Parathyroid adenoma (tissue), 2 donors: ENCODE data around the gene HELZ.
"Not testable (repeated sequence)": the region's sequence is repeated elsewhere in the genome, so short reads cannot be mapped to it uniquely, and the experiment has no call there.

Source experiments
- H2AFZ ChIP-seq: fragments of 300-600 bp; sonication (generic); one replicate; pipeline ENCODE4 v1.7.0; 2017; ENCODE audit warnings: antibody characterized with exemption, mild to moderate bottlenecking
- H3K27ac ChIP-seq: fragments of 300-600 bp; sonication (generic); one replicate; pipeline ENCODE4 v1.7.0; 2017
- H3K27me3 ChIP-seq: fragments of 300-600 bp; sonication (generic); one replicate; pipeline ENCODE4 v1.7.0; 2017; ENCODE audit warnings: low read length; ENCODE audit not compliant: control insufficient read depth, insufficient read depth
- H3K36me3 ChIP-seq: fragments of 300-600 bp; sonication (generic); one replicate; pipeline ENCODE4 v1.7.0; 2017; ENCODE audit warnings: low read length; ENCODE audit not compliant: control insufficient read depth, insufficient read depth
- H3K4me1 ChIP-seq: fragments of 300-600 bp; sonication (generic); one replicate; pipeline ENCODE4 v1.7.0; 2017; ENCODE audit warnings: control low read depth
- H3K4me2 ChIP-seq: fragments of 300-600 bp; sonication (generic); one replicate; pipeline ENCODE4 v1.7.0; 2017; ENCODE audit warnings: low read length
- H3K4me3 ChIP-seq: fragments of 300-600 bp; sonication (generic); one replicate; pipeline ENCODE4 v1.7.0; 2017; ENCODE audit warnings: low read depth, low read length
- H3K79me2 ChIP-seq: fragments of 300-600 bp; sonication (generic); one replicate; pipeline ENCODE4 v1.7.0; 2017; ENCODE audit warnings: control low read depth
- H3K9ac ChIP-seq: fragments of 300-600 bp; sonication (generic); one replicate; pipeline ENCODE4 v1.7.0; 2017; ENCODE audit warnings: mild to moderate bottlenecking
- H3K9me3 ChIP-seq: fragments of 300-600 bp; sonication (generic); one replicate; pipeline ENCODE4 v1.7.0; 2017; ENCODE audit warnings: low read length; ENCODE audit not compliant: control insufficient read depth
- CTCF ChIP-seq: fragments of 300-600 bp; sonication (generic); IDR thresholded peaks from one replicate; pipeline ENCODE4 v1.7.0; 2017; ENCODE audit warnings: antibody characterized with exemption, mild to moderate bottlenecking
- donor health status: primary hyperparathyroidism.

The HELZ gene

DNA sequence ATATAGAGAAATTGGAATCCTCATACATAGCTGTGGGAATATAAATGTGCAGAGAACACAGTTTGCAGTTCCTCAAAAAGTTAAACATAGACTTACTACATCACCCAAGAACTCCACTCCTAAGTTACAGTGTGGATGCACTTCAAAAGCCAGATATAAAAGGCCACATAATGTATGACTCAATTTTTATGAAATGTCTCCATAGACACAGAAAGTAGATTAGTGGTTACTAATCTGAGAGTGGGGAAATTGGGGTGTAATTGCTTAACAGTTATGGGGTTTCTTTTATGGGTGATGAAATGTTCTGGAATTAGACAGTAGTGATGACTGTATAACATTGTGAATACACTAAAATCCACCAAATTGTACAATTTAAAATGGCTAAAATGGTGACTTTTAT lies 139.8 kb downstream of the HELZ start:
- H2AFZ ChIP-seq, result no peak overlapping the region
- no peaks in the 10 kb centered on the region for H3K9me3 ChIP-seq
- no peak overlapping the region for H3K27ac ChIP-seq
- H3K4me3 ChIP-seq, result no peak overlapping the region
- no peak overlapping the region for H3K4me2 ChIP-seq
- no peaks in the 10 kb centered on the region for H3K4me1 ChIP-seq
- H3K36me3 ChIP-seq, result no peaks in the 10 kb centered on the region
- no peak for TF ChIP-seq CTCF
- H3K9ac ChIP-seq, result no peak overlapping the region
- H3K79me2 ChIP-seq, result peaks cover 11% of the 10 kb centered on the region
- H3K27me3 ChIP-seq, result no peaks in the 10 kb centered on the region

- H3K27me3 ChIP-seq, H3K36me3 ChIP-seq, H3K4me2 ChIP-seq, H3K4me1 ChIP-seq, H3K27ac ChIP-seq, H3K4me3 ChIP-seq, H3K9me3 ChIP-seq, H3K9ac ChIP-seq, H2AFZ ChIP-seq: not testable (repeated sequence)
- H3K79me2 ChIP-seq, result peaks cover 14% of the 10 kb centered on the region
Measured at GRCh38 chr17:67104641-67105040, 140.4 kb downstream of the HELZ start.

DNA sequence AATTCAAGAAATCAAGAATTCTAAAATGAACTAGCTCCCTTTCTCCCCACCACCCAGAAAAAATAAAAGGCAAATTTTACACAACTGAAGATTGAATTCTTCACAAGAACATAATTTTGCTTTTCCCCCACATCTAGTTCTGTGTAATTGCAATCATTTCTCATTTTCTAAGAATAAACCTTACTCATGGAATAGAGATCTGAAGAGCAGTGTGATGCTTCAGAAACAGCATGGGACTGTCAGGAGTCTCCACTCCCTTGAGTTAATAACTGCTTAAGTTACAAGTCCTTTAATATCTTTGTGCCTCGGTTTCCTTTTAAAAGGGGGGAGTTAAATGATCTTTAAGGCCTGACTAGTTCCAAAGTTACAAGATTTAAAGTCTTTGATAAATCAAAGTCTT lies 147.0 kb downstream of the HELZ start:
- no peak overlapping the region for H3K4me3 ChIP-seq
- no peaks in the 10 kb centered on the region for H3K4me1 ChIP-seq
- no peak for TF ChIP-seq CTCF
- H3K27ac ChIP-seq, result no peak overlapping the region
- no peak overlapping the region for H3K9ac ChIP-seq
- no peaks in the 10 kb centered on the region for H3K9me3 ChIP-seq
- no peaks in the 10 kb centered on the region for H3K27me3 ChIP-seq
- H2AFZ ChIP-seq, result no peak overlapping the region
- peaks cover 13% of the 10 kb centered on the region for H3K79me2 ChIP-seq
- H3K36me3 ChIP-seq, result no peaks in the 10 kb centered on the region
- H3K4me2 ChIP-seq, result no peak overlapping the region

- H3K9me3 ChIP-seq, result no peaks in the 10 kb centered on the region
- no peaks in the 10 kb centered on the region for H3K36me3 ChIP-seq
- TF ChIP-seq CTCF, result no peak
- no peak overlapping the region for H3K27ac ChIP-seq
- H3K79me2 ChIP-seq, result peaks cover 6% of the 10 kb centered on the region
- H3K4me2 ChIP-seq, result no peak overlapping the region
- no peak overlapping the region for H3K4me3 ChIP-seq
- H3K27me3 ChIP-seq, result no peaks in the 10 kb centered on the region
- H2AFZ ChIP-seq, result no peak overlapping the region
- no peak overlapping the region for H3K9ac ChIP-seq
- H3K4me1 ChIP-seq, result no peaks in the 10 kb centered on the region
Measured at GRCh38 chr17:67096609-67097008, 148.4 kb downstream of the HELZ start.

GRCh38 chr17:67095803-67096202 lies 149.2 kb downstream of the HELZ start:
- no peaks in the 10 kb centered on the region for H3K4me1 ChIP-seq
- no peaks in the 10 kb centered on the region for H3K36me3 ChIP-seq
- no peak overlapping the region for H3K9ac ChIP-seq
- no peaks in the 10 kb centered on the region for H3K27me3 ChIP-seq
- H2AFZ ChIP-seq, result no peak overlapping the region
- H3K79me2 ChIP-seq, result peaks cover 6% of the 10 kb centered on the region
- H3K4me3 ChIP-seq, result no peak overlapping the region
- no peaks in the 10 kb centered on the region for H3K9me3 ChIP-seq
- H3K27ac ChIP-seq, result no peak overlapping the region
- TF ChIP-seq CTCF, result no peak
- no peak overlapping the region for H3K4me2 ChIP-seq

DNA sequence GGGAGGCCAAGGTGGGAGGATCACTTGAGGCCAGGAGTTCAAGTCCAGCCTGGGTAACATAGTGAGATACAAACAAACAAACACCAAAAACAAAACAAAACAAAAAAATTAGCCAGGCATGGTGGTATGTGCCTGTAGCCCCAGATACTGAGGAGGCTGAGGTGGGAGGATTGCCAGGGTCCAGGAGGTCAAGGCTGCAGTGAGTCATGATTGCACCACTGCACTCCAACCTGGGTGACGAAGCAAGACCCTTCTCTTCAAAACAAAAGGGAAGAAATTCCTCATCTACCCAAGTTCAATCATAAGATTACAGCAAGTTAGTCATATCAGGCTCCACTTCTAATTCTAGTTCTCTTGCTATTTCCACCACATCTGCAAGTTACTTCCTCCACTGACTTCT lies 149.7 kb downstream of the HELZ start:
- H3K9ac ChIP-seq, H3K4me1 ChIP-seq, H3K4me3 ChIP-seq, H3K4me2 ChIP-seq, H3K27me3 ChIP-seq, H3K27ac ChIP-seq, H3K9me3 ChIP-seq, H3K36me3 ChIP-seq, H3K79me2 ChIP-seq, H2AFZ ChIP-seq: not testable (repeated sequence)
